Liver (tissue), 9 donors: ENCODE data around the gene CACFD1. TPM values are rescaled to one million over a fixed set of nuclear protein-coding genes. Genes with fewer than 3 reads are reported as not detected.

Experiments used
- DNase-seq: peaks from one replicate; pipeline ENCODE4 v3.0.0-alpha.2; 2017; ENCODE audit warnings: low spot score
- H3K27ac ChIP-seq, 2 donors: one replicate each; pipeline ENCODE4 v1.7.0; 2013; ENCODE audit warnings: inconsistent platforms in 2 of 2, low read length in 2 of 2, control low read depth in 1 of 2, low read depth in 1 of 2, mild to moderate bottlenecking in 1 of 2
- H3K27me3 ChIP-seq, 4 donors: one replicate each; pipeline versions ENCODE4 v1.6.1 to v1.7.0; 2013; ENCODE audit warnings: low read length in 3 of 4, inconsistent platforms in 1 of 4, mild to moderate bottlenecking in 1 of 4, moderate library complexity in 1 of 4; ENCODE audit not compliant: control insufficient read depth in 4 of 4, insufficient read depth in 4 of 4
- H3K36me3 ChIP-seq, 4 donors: one replicate each; pipeline versions ENCODE4 v1.6.1 to v1.7.0; 2013; ENCODE audit warnings: low read length in 3 of 4, mild to moderate bottlenecking in 3 of 4, low read depth in 1 of 4, moderate library complexity in 1 of 4; ENCODE audit not compliant: control insufficient read depth in 4 of 4, insufficient read depth in 3 of 4
- H3K4me1 ChIP-seq, 4 donors: one replicate each; pipeline versions ENCODE4 v1.6.1 to v1.7.0; 2013; ENCODE audit warnings: low read length in 3 of 4, mild to moderate bottlenecking in 3 of 4, moderate library complexity in 1 of 4; ENCODE audit not compliant: control insufficient read depth in 4 of 4, insufficient read depth in 4 of 4
- H3K4me3 ChIP-seq, 3 donors: one replicate each; pipeline versions ENCODE4 v1.6.1 to v1.7.0; 2013; ENCODE audit warnings: low read length in 3 of 3, control low read depth in 1 of 3, low read depth in 1 of 3, mild to moderate bottlenecking in 1 of 3
- H3K9ac ChIP-seq, 2 donors: one replicate each; pipeline ENCODE4 v1.7.0; 2013; ENCODE audit warnings: low read length in 2 of 2, mild to moderate bottlenecking in 2 of 2, moderate library complexity in 2 of 2, control low read depth in 1 of 2, low read depth in 1 of 2
- H3K9me3 ChIP-seq, 4 donors: one replicate each; pipeline versions ENCODE4 v1.6.1 to v1.7.0; 2013; ENCODE audit warnings: low read length in 3 of 4; ENCODE audit not compliant: control insufficient read depth in 4 of 4
- ATF3 ChIP-seq: IDR thresholded peaks from 2 replicates; pipeline ENCODE4 v1.6.1; 2016; ENCODE audit warnings: antibody characterized with exemption
- CTCF ChIP-seq: fragments of 150-350 bp; IDR thresholded peaks from 2 replicates; pipeline ENCODE4 v1.5.1; 2017; ENCODE audit warnings: improper control_type of control experiment, low read depth, low read length; ENCODE audit not compliant: missing input control
- EGR1 ChIP-seq, 2 donors: IDR thresholded peaks; 2 replicates each; pipeline ENCODE4 v1.6.1; 2016 to 2018; ENCODE audit warnings: antibody characterized with exemption in 2 of 2, low read depth in 2 of 2
- FOXA1 ChIP-seq: IDR thresholded peaks from 2 replicates; pipeline ENCODE4 v1.6.1; 2016; ENCODE audit warnings: antibody characterized with exemption
- FOXA2 ChIP-seq: IDR thresholded peaks from 2 replicates; pipeline ENCODE4 v1.6.1; 2016; ENCODE audit warnings: antibody characterized with exemption
- GABPA ChIP-seq, 2 donors: IDR thresholded peaks in 1 of 2; conservative IDR thresholded peaks in 1 of 2; 2 replicates each; pipeline ENCODE4 v1.6.1; 2016; ENCODE audit warnings: antibody characterized with exemption in 2 of 2, mild to moderate bottlenecking in 1 of 2, moderate library complexity in 1 of 2
- HNF4A ChIP-seq, 2 donors: conservative IDR thresholded peaks; 2 replicates each; pipeline ENCODE4 v1.6.1; 2016; ENCODE audit warnings: antibody characterized with exemption in 2 of 2, mild to moderate bottlenecking in 2 of 2
- HNF4G ChIP-seq: IDR thresholded peaks from 2 replicates; pipeline ENCODE4 v1.6.1; 2016; ENCODE audit warnings: antibody characterized with exemption
- JUND ChIP-seq, 2 donors: IDR thresholded peaks; 2 replicates each; pipeline ENCODE4 v1.6.1; 2016; ENCODE audit warnings: antibody characterized with exemption in 2 of 2
- MAX ChIP-seq: IDR thresholded peaks from 2 replicates; pipeline ENCODE4 v1.6.1; 2016; ENCODE audit warnings: antibody characterized with exemption
- NR2F2 ChIP-seq: IDR thresholded peaks from 2 replicates; pipeline ENCODE4 v1.6.1; 2016; ENCODE audit warnings: antibody characterized with exemption
- RAD21 ChIP-seq, 2 donors: IDR thresholded peaks; 2 replicates each; pipeline ENCODE4 v1.6.1; 2016; ENCODE audit warnings: antibody characterized with exemption in 2 of 2, mild to moderate bottlenecking in 2 of 2
- REST ChIP-seq: IDR thresholded peaks from 2 replicates; pipeline ENCODE4 v1.6.1; 2016; ENCODE audit warnings: antibody characterized with exemption, mild to moderate bottlenecking
- RXRA ChIP-seq, 2 donors: IDR thresholded peaks; 2 replicates each; pipeline ENCODE4 v1.6.1; 2017 to 2018; ENCODE audit warnings: antibody characterized with exemption in 2 of 2, mild to moderate bottlenecking in 1 of 2
- SP1 ChIP-seq: IDR thresholded peaks from 2 replicates; pipeline ENCODE4 v1.6.1; 2018; ENCODE audit warnings: antibody characterized with exemption, mild to moderate bottlenecking
- TAF1 ChIP-seq: conservative IDR thresholded peaks from 2 replicates; pipeline ENCODE4 v1.6.1; 2016; ENCODE audit warnings: antibody characterized with exemption, mild to moderate bottlenecking
- YY1 ChIP-seq: IDR thresholded peaks from 2 replicates; pipeline ENCODE4 v1.6.1; 2016; ENCODE audit warnings: antibody characterized with exemption, mild to moderate bottlenecking
- ZBTB33 ChIP-seq: IDR thresholded peaks from 2 replicates; pipeline ENCODE4 v1.6.1; 2016; ENCODE audit warnings: antibody characterized with exemption
- WGBS: extraction: QIAGEN DNeasy Blood & Tissue Kit; methylation state at CpG from one replicate; pipeline ENCODE4 v1.1.7; 2013; 5-methylcytosine and 5-hydroxymethylcytosine counted together
- polyA plus RNA-seq, 2 donors: library from polyadenylated mRNA; stranded (reverse) in 1 of 2; unstranded in 1 of 2; fragments of 200-250 nt in 1 of 2; fragments of >200 nt in 1 of 2; fragmentation: Nextera tagmentation in 1 of 2; extraction: Ambion mirVana in 1 of 2; gene quantifications; one replicate each; pipeline versions ENCODE4 v1.2.1 to v1.2.3, GENCODE V29; 2013 to 2015
- total RNA-seq, 2 donors: library from RNA; depleted of rRNA; stranded (reverse); fragments of >200 nt; gene quantifications; one replicate each; pipeline ENCODE4 v1.2.3, GENCODE V29; 2014
- donor health status: healthy.
- donor health status: healthy.
- donor health status: healthy.
- donor health status: healthy.
- donor health status: healthy.

The CACFD1 gene
- total and polyA plus RNA-seq, 4 donors, result 10.1 to 34.5 (median 26.4) TPM

DNA sequence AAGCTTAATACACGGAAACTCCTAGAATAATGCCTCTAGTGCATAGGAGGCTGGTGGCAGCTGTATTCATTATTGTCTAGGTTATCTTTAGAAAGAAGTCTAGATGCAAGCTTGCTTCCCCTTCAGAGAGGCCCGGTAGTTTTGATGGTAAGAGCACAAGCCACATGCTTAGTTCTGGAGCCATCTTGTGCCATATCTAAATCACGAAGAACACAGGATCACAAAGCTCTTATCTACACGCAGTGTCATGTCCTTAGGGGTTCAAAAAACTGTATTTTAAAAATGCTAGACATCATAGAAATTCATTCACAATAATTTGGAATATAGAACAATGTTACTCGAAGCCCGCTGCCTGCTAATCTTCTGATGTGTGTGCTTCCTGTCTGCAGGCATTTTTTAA lies 6.2 kb downstream of the CACFD1 start:
- peaks cover 2 to 18% (median 15%) of the 10 kb centered on the region in 4 donors for H3K36me3 ChIP-seq
- H3K27me3 ChIP-seq, result no peaks in the 10 kb centered on the region
- TF ChIP-seq YY1, result no peak
- TF ChIP-seq GABPA (IDR thresholded peaks at IDR 0.05 in 1 of 2, conservative IDR thresholded peaks at IDR 0.05 in 1 of 2), result no peak
- no peak for TF ChIP-seq RAD21 (IDR thresholded peaks at IDR 0.05)
- no peak for TF ChIP-seq ZBTB33
- TF ChIP-seq REST, result no peak
- TF ChIP-seq CTCF, result no peak
- TF ChIP-seq SP1, result no peak
- TF ChIP-seq JUND (IDR thresholded peaks at IDR 0.05), result no peak
- no peak for TF ChIP-seq TAF1
- TF ChIP-seq FOXA1, result no peak
- TF ChIP-seq HNF4A (conservative IDR thresholded peaks at IDR 0.05), result no peak
- TF ChIP-seq ATF3, result no peak
- TF ChIP-seq MAX, result no peak
- TF ChIP-seq NR2F2, result no peak
- no peak for TF ChIP-seq EGR1 (IDR thresholded peaks at IDR 0.05; ENCODE audit: low read depth in 2 of 2)
- no peak for TF ChIP-seq RXRA (IDR thresholded peaks at IDR 0.05)
- TF ChIP-seq HNF4G, result no peak
- no peak for TF ChIP-seq FOXA2
- peaks cover 3 to 27% (median 21%) of the 10 kb centered on the region in 4 donors for H3K4me1 ChIP-seq
- H3K4me3 ChIP-seq, result no peak overlapping the region
- DNase-seq, result no peak
- no peaks in the 10 kb centered on the region for H3K9me3 ChIP-seq
- 86% methylated on average over 6 of the region's 6 CpGs for WGBS
- H3K9ac ChIP-seq, result no peak overlapping the region
- H3K27ac ChIP-seq, result no peak overlapping the region
